ENCODE data around the gene PPA1.

GRCh38 chr10:70254778-70255328 is 21.6 kb upstream of the PPA1 start:
- TF ChIP-seq CTCF (conservative IDR thresholded peaks at IDR 0.05; ENCODE audit: low read depth, low read length) (no peak), EZH2 (IDR thresholded peaks at IDR 0.05; ENCODE audit: borderline replicate concordance, low read depth, low read length, poor library complexity, severe bottlenecking) (no peak)

Measured in A673 (cell line).